ENCODE data around the gene SPOCK1. TPM values are rescaled to one million over a fixed set of nuclear protein-coding genes. Genes with fewer than 3 reads are reported as not detected.

SPOCK1 gene
- total RNA-seq, 1 experiment from 2014 or later: 0.27 TPM

- ATAC-seq (no peak), DNase-seq (ENCODE audit: low read depth, low spot score) (no peak)
- no peaks in the 10 kb centered on the region for H3K9me2 ChIP-seq (ENCODE audit: insufficient read depth)
- H2AFZ ChIP-seq (ENCODE audit: low read depth, low read length, poor library complexity, severe bottlenecking): no peak overlapping the region
- no peak overlapping the region for H3K4me3 ChIP-seq (replicated peaks in 1 of 2; ENCODE audit: low read depth in 1 of 2, low read length in 2 of 2)
- H3K9me3 ChIP-seq (ENCODE audit: control insufficient read depth in 1 of 2, insufficient read depth in 1 of 2, low read depth in 1 of 2, low read length in 2 of 2): no peaks in the 10 kb centered on the region
- no peaks in the 10 kb centered on the region for H4K20me1 ChIP-seq (ENCODE audit: insufficient read depth)
- intact Hi-C loops (cut with micrococcal nuclease): no loop called here
- peaks cover 0 to under 1% of the 10 kb centered on the region in 2 experiments; a peak in 1 of 4 replicates for H3K4me1 ChIP-seq (ENCODE audit: control insufficient read depth in 1 of 2, insufficient read depth in 2 of 2, low read length in 2 of 2)
- no peak overlapping the region for H3K27ac ChIP-seq (ENCODE audit: low read depth, low read length)
- no peak overlapping the region for H3K9ac ChIP-seq (ENCODE audit: low read length)
- H3K4me2 ChIP-seq (ENCODE audit: low read length): no peak overlapping the region
- no TSS peak for BruUV-seq (replicated peaks)
- no peaks in the 10 kb centered on the region for H3K36me3 ChIP-seq (ENCODE audit: control insufficient read depth in 1 of 2, insufficient read depth in 2 of 2, low read length in 2 of 2)
- TF ChIP-seq REST (IDR thresholded peaks at IDR 0.05; ENCODE audit: low read depth) (no peak), TCF7L2 (IDR thresholded peaks at IDR 0.05; ENCODE audit: borderline replicate concordance, extremely low read depth, insufficient read depth, insufficient read length) (no peak), MAX (IDR thresholded peaks at IDR 0.05) (no peak), POLR2A (IDR thresholded peaks at IDR 0.05; ENCODE audit: borderline replicate concordance, extremely low read depth, insufficient read depth, insufficient read length) (no peak), SP1 (IDR thresholded peaks at IDR 0.05; ENCODE audit: low read depth) (no peak), RAD21 (IDR thresholded peaks at IDR 0.05; ENCODE audit: low read depth) (no peak), POLR2AphosphoS5 (IDR thresholded peaks at IDR 0.05; ENCODE audit: low read depth, low read length) (no peak), EZH2phosphoT487 (IDR thresholded peaks at IDR 0.05; ENCODE audit: borderline replicate concordance) (no peak), JUND (IDR thresholded peaks at IDR 0.05) (no peak), SIN3A (IDR thresholded peaks at IDR 0.05; ENCODE audit: low read depth) (no peak), EZH2 (IDR thresholded peaks at IDR 0.05) (no peak), ZBTB33 (IDR thresholded peaks at IDR 0.05; ENCODE audit: extremely low read depth, insufficient replicate concordance, low read length) (no peak), YY1 (IDR thresholded peaks at IDR 0.05; ENCODE audit: extremely low read depth, insufficient replicate concordance, low read depth, low read length) (no peak), ELF1 (IDR thresholded peaks at IDR 0.05; ENCODE audit: borderline replicate concordance, low read depth) (no peak), CTCF (IDR thresholded peaks at IDR 0.05 in 2 of 3, conservative IDR thresholded peaks at IDR 0.05 in 1 of 3; ENCODE audit: borderline replicate concordance in 1 of 3, insufficient read depth in 1 of 3, low read depth in 2 of 3, low read length in 2 of 3) (no peak)
- POLR2A ChIA-PET: no interaction called here
- H3K27me3 ChIP-seq (ENCODE audit: insufficient read depth, low read length): peaks cover 96% of the 10 kb centered on the region
- RAD21 ChIA-PET (ENCODE audit: low non-redundant PET in 1 of 2, low total read pairs in 2 of 2, uncharacterized antibody in 2 of 2, unreplicated experiment in 2 of 2): no interaction called here
- H3K79me2 ChIP-seq (ENCODE audit: insufficient read depth, low read length): no peaks in the 10 kb centered on the region
- CTCF ChIA-PET: interaction anchor here (2.2 kb wide), 1 partner anchor 9 kb away, joined by 9 read pairs; no protein-coding TSS in a partner anchor
These were observed 415.1 kb downstream of the SPOCK1 start for GRCh38 chr5:137084016-137084415.

All from HCT116 (cell line).